ENCODE results near the gene COQ10B.
"Not testable (repeated sequence)": the region's sequence is repeated elsewhere in the genome, so short reads cannot be mapped to it uniquely, and the experiment has no call there.

COQ10B gene

DNA sequence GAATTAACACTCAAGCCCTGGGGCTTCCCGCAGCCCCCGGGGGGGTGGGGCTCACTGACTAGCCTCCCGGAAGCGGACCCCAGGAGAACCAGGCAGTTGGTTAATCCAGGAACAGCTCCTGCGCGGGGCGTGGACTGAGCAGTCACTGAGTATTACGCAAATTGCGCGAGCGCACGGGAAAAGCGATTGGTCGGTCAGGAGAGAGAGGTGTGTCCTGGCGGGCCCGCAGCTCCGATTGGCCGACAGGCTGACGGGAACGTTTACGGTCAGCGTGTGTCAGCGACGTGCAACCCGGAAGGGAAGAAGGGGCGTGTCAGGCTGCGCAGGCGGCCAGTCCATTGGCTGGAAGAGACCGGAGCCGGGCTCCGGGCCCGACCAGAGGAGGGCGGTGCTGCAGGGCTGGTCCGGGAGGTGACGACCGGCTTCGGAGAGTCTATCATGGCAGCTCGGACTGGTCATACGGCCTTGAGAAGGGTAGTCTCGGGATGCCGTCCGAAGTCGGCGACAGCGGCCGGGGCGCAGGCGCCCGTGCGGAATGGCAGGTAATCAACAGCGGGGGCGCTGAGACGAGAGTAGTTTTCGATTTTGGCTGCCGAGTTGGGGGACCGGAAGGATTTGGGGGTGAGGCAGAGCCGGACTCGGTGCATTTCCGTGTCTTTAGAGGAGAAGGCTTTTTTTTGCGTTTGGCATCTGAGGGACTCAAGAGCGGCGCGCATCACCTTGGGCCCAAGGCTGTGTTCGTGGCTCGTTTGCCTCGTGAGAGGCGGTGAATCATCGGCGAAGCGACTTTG, at the start of gene COQ10B:
Gene COQ10B (plus strand): TSS at position 430 of the 791 bp plus-strand sequence. CDS start 9 bp downstream, at position 439.
- DNase-seq (ENCODE audit: low read depth), result peak; percentile 98

DNA sequence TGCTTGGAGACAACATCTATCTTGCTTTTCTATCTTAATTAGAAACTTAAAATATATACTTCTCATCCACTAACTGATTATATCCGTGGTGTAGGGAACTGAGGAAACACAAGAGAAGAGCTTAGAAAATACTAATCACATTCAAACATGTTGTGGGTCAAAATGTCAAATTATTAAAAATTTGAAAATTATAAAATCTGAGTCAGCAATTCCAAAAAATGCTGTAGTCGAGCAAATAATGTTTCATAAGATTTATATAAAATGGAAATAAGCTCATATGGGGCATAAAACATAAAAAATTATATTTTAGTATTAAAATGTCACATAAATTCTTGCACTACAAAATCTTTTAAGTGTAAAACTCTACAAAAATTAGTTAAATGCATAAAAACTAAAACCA, 47.8 kb upstream of the COQ10B start:
- no peak for DNase-seq (ENCODE audit: low read depth)

DNA sequence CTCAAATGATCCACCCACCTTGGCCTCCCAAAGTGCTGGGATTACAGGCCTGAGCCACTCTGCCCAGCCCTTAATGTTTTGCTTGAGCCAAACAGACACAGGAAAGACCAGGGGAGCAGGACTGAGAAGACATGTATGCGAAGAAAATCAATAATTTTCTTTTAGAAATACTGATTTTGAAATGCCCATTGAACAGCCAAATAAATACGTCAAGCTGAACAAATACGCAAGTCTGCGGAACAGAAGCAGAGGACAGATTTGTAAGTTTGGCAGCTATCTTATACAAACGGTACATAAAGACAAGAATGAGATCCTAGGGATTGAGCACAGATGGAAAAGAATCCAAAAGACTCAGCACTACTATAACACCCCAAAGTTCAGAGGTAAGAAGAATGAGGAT, 39.3 kb upstream of the COQ10B start:
- no peak for DNase-seq (ENCODE audit: low read depth)

DNA sequence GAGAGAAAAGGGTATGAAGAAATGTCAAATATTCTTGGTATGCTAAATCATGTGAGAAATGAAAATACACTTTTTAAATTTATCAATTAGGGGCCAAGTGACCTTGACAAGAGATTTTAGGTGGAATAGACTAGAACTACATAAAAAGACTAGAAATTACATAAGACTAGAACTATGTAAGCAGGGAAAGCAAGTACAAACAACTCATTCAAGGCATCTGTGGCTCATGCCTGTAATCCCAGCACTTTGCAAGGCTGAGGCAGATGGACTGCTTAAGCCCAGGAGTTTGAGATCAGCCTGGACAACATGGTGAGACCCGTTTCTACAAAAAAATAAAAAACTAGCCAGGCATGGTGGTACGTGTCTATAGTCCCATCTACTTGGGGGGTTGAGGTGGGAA, 38.8 kb upstream of the COQ10B start:
- no peak for DNase-seq (ENCODE audit: low read depth)

DNA sequence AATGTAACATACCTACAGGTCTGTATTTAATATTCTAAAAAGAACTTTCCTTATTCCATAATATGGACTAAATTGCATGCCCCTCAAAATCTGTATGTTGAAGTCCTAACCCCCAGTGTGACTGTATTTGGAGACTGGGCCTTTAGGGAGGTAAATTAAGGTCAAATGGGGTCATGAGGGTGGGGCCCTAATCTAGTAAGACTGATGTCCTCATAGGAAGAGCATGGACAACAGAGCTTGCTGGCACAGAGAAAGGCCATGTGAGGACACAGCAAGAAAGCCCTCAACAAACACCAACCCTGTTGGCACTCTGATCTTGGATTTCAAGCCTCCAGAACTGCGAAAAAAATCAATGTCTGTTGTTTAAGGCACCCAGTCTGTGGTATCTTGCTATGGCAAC, 37.1 kb upstream of the COQ10B start:
- no peak for DNase-seq (ENCODE audit: low read depth)

DNA sequence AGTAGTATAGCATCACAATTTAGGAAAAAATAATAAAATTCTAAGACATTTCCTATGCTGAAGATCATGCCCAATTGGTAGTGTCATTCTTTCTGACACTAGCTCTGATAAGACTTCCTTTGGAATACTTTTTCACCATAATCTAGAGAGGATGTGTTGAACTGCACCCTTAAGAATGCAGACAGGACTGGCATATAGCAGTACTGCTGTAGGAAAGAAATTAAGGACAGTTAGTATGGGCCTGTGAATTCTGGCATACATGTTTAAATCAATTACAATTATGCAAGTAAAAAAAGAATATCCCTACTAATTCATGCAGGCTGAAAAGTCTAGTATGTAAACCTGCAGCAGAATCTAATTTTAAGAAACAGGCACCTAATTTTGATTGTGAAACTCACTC, 33.9 kb upstream of the COQ10B start:
- no peak for DNase-seq (ENCODE audit: low read depth)

DNA sequence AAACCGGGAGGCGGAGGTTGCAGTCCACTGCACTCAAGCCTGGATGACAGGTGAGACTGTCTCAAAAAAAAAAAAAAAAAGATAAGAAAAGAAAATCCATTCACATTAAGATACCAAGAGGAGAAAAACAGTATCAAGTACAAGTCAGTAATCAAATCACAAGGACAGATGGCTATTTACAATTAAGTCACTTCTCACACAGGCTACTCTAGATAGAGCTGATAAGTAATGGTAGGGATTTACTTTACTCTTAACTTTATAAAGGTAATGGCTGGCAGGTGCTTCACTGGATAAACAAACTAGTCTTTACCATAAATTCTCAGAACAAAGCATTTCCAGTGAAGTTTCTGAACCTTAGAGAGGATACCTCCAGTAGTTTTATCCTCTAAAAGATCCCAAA, 30.0 kb upstream of the COQ10B start:
- DNase-seq (ENCODE audit: low read depth), result no peak

DNA sequence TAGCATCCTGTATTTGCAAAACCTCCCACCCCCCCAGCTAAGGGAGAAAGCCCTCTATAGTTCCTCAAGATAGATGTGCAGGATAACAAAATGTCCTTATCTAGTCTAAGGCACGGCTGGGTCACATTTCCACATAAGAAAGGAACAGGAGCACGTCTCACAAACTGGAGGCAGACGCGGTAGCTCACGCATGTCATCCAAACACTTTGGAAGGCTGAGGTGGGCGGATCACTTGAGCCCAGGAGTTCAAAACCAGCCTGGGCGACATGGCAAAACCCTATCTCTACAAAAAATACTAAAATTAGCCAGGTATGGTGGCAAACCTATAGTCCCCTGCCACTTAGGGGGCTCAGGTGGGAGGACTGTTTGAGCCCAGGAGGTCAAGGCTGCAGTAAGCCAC, 27.8 kb upstream of the COQ10B start:
- DNase-seq (ENCODE audit: low read depth), result no peak

DNA sequence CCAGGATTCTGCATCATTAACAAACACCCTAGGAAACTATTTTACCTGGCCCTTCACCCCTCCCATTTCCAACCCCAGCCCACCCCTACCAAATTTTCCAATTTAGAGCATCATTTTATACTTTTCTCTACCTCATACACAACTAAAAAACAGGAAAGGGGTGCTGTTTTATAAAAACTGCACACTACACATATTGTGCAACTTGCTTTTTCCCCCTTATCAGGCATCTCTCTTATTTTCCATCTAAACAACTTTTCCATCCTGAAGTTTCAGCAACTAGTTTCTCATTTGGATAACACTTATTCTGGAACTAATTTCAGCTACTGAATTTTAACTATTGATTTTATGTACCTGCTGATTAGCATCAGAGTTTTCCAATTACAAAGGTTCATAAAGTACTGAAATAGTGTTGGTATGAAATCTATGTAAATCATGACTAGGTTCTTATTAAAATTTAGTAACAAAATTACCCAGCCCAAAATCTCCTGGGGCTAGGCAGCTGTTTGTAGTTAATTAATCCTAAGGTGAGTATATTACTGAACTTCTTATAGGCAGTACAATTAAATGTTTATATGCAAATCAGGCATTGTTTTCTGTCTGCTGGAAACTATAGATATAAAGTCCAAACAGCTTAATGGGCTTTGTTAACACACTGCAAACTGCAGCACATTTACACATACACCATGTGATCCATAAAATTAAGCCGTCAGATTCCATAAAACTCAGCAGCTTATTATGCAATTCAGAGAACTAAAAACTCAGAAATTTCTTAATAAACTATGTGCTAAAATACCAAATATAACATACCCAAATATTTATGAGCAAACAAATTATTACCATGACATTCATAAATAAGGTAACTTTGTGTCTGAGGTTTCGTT, 26.4 kb upstream of the COQ10B start:
- no peak for DNase-seq (ENCODE audit: low read depth)

DNA sequence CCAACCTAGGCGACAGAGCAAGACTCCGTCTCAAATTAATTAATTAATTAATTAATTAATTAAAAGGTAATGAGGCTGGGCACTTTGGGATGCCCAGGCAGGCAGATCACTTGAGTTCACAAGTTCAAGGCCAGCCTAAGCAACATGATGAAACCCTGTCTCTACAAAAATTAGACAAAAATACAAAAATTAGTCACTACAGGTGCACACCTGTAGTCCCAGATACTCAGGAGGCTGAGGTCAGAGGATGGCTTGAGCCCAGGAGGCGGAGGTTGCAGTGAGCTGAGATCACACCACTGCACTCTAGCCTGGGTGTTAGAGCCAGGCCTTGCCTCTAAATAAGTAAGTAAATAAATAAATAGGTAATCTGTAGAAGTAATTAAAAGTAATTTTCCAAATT, 25.4 kb upstream of the COQ10B start:
- no peak for DNase-seq (ENCODE audit: low read depth)

DNA sequence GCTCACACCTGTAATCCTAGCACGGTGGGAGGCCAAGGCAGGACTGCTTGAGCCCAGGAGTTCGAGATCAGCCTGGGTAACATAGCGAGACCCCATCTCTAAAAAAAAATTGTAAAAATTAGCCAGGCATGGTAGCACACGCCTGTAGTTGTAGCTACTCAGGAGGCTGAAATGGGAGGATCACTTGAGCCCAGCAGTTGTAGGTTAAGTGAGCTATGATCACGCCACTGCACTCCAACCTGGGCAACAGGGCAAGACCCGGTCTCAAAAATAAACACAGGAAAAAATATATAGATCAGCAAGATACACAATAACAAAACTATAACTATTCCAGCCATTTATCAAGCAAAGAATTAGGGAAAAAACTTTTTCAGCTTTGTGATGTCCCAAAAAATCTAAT, 21.5 kb upstream of the COQ10B start:
- DNase-seq (ENCODE audit: low read depth), result no peak

DNA sequence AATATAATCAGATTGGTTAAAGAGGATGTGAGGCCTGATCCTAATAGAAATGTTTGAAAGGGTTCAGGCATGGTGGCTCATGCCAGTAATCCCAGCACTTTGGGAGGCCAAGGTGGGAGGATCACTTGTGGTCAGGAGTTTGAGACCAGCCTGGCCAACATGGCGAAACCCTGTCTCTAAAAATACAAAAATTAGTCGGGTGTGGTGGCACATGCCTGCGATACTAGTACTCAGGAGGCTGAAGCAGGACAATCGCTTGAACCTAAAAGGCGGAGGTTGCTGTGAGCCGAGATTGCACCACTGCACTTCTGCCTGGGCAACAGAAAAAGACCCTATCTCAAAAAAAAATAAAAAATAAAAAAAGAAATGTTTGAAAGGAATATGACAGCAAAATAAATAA, 20.8 kb upstream of the COQ10B start:
- not testable (repeated sequence) for DNase-seq (ENCODE audit: low read depth)

DNA sequence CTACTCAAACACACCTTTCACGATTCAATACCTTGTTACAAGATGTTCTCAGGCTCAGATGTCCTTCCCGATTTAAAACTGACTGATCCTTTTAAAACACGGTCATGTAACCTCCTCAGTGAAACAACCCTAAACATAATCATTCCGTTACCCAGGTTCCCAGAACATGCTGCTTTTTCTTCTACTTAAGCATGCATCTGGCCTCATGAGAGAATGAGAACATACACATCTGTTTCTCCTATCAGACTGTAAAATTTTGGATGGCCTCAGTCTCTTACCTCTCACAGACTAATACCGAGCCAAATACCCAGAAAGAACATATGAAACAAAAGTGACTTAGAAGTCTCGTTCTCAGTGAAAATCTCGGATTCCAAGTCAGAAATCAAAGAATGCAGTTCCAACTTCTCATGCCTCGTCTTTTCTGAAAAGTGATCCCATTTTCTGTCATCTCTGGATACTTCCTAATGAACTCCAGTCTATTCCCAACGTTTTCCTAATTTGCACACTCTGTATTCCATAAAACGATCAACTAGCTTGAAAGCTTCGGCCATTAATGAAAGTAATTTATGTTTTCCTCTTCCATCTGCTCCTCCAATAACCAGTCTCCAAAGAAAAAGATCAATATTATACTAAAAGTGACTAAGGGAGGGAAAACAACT, 19.4 kb upstream of the COQ10B start:
- no peak for DNase-seq (ENCODE audit: low read depth)

DNA sequence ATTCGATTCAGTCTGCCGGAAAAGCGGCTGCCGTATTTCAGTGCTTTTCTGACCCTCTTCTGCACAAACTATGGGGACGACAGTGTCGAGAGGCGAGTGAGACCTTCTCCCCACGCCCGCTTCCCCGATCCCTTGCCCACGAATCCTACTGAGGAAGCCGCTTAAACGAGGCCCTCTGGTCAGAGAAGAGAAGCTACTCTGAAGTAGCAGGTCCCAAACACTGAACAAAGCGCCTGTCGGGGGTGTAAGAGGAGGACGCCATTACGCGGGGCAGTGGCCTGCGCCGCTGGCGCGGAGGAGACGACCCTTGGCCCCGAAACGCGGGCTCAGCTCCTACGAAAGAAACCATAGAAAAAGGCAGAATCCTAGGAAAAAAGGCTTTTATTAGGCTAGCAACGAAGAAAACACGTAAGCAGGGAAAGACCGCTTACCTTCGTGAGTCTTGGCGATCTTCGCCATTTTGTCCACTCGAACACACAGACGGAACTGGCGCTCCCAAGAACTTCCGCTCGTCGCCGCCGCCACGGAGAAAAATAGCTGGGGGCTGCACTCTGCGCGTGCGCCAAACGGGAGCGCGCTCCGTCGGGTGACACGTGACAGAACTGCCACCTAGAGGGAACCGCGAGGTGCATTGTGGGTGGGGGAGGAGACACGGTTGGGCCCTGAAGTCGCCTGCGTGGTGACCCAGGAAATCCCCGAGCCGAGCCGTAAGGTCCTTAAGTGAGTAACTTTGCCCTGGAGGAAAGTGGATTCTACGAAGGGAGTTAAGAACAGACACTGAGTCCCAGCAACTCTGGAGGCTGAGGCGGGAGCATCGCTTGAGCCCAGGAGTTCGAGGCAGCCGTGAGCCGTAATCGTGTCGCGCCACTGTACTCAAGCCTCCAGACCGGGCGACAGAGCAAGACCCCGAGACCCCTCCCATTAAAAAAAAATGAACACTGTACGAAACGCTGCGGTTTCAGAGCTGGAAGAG, 18.5 kb upstream of the COQ10B start, which contains the start of gene SF3B1:
Gene SF3B1 (minus strand): TSS at position 488 of the 973 bp plus-strand sequence. CDS start 29 bp downstream, at position 459.
- peak; percentile 98 for DNase-seq (ENCODE audit: low read depth)

DNA sequence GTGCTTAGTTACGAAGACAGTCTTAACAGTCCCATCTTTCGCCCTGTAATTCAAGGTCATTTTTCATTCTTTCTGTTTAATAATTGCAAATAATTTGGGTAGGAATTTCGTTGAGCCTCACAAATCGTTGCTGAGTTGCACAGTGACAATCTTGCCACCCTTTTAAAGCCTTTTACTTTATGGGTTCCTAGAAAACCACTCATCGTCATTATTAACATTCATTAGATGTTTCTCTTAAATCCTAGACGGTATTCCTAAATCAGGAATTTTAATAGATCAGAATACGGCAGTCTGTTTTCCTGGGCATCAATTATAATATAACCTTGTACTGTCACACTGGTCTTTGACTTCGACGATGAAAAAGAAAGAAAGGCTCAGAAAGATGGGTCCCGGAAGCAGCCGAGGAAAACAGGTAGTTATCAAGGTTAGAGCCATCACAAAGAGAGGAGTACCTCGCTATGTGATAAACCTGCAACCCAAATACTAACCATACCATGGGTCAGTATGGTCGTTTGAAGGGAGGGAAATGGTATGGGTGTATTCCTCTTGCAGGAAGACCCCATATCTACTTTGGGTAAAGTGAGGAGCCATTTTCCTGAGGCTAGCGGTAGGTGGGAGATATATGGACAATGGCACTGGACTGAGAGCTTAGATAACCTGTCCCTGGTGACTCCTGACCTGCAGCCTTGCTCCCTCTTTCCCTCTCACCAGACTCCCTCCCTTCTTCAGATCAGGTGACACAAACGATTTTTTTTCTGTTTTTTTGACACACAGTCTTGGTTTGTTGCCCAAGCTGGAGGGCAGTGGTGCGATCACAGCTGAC, 17.5 kb upstream of the COQ10B start:
- DNase-seq (ENCODE audit: low read depth), result no peak

DNA sequence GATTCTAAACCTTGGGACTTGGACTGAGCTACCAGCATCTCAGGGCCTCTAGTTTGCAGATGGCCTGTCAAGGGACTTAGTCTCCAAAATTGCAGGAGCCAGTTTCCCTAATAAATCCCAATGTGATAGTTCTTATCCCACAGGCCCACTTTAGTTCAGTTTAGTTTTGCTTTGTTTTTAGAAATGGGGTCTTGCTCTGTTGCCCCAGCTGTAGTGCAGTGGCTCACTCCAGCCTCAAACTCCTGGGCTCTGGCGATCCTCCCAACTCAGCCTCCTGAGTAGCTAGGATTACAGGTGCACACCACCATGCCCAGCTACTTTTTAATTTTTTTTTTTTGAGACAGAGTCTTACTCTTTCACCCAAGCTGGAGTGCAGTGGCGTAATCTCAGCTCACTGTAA, 16.0 kb upstream of the COQ10B start:
- DNase-seq (ENCODE audit: low read depth), result no peak

DNA sequence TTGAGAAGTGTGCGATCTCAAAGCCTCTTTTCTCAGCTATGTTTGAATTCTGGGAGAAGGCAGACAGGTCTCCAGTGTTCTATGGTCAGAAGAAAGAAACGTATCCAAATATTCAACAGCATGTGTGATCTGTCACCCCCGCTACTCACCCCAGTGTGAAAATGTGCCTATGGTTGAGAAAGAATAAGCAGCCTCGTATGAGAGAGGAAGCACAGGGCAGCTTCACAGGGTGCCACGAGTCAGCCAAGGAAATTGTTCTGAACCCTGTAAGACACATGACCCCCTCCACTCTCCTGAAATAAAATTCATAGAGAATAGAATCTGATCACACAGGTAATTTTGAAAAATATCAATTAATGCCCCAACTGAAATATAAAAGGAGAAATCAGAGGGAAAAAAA, 10.5 kb upstream of the COQ10B start:
- no peak for DNase-seq (ENCODE audit: low read depth)

DNA sequence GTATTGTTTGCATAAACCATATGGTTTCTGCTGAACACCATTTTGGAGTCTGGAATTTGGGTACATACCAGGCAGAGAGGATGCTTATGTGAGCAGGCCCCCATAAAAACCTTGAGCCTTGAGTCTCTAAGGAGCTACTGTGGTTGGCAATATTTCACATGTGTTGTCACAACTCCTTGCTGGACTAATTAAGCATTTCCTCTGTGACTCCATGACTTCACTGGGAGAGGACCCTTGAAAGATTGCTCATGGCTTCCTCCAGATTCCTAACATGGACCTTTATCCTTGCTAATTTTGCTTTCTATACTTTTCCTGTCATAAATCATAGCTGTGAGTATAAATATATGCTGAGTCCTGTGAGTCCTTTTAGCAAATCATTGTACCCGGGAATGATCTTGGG, 7.6 kb upstream of the COQ10B start:
- no peak for DNase-seq (ENCODE audit: low read depth)

DNA sequence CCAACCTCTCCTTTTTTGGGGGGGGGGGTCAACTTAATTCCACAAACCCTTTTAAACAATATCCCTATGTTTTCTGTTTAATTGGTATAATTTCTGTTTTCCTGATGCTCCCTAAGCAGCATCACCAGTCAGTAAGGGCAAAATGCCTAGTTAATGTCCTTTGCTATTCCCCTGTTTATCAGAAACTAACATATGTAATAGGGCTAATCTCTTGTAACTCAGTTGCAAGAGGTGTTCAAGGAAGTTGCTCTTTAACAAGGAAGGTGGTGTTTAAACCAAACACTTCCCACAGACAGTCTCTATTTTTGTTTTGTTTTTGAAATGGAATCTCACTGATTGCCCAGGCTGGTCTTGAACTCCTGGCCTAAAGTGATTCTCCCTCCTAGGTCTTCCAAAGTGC, 6.5 kb upstream of the COQ10B start:
- no peak for DNase-seq (ENCODE audit: low read depth)

DNA sequence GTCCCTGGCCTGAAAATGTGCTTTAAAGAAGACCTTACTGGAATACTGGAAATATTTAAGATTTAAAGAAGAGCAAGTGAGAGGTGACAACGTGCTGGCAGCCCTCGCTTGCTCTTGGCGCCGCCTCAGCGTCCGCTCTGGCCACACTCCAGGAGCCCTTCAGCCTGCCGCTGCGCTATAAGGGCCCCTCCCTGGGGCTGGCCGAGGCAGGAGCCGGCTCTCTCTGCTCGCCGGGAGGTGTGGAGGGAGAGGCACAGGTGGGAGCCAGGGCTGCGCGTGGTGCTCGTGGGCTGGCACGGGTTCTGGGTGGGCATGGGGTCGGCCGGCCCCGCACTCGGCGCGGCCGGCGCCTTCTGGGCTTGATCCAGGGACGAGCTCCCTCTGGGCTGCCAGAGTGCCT, 2.9 kb upstream of the COQ10B start:
- no peak for DNase-seq (ENCODE audit: low read depth)

DNA sequence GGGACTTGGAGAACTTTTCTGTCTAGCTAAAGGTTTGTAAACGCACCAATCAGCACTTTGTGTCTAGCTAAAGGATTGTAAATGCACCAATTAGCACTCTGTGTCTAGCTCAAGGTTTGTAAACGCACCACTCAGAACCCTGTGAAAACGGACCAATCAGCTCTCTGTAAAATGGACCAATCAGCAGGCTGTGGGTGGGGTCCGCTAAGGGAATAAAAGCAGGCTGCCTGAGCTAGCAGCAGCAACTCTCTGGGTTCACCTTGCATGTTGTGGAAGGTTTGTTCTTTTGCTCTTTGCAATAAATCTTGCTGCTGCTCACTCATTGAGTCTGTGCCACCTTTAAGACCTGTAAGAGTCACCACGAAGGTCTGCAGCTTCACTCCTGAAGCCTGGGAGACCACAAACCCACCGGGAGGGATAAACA, 2.4 kb upstream of the COQ10B start:
- DNase-seq (ENCODE audit: low read depth), result not testable (repeated sequence)

All from activated T-cell treated with anti-CD3 and anti-CD28 coated beads for 48 hours (primary cell).